Common myeloid progenitor, CD34-positive (primary cell): ENCODE measurements around the gene OSBP2.

Source experiments
- CTCF ChIA-PET: fragments of 350-600 bp; sonication (Branson Sonifier 250); formaldehyde crosslinking; loops from one replicate; lab custom pipeline; 2021; ENCODE audit warnings: antibody characterized with exemption; lab: Charles Lee
- POLR2A ChIA-PET: fragments of 350-600 bp; sonication (Branson Sonifier 250); formaldehyde crosslinking; loops from one replicate; lab custom pipeline; 2021; ENCODE audit warnings: antibody characterized with exemption; lab: Charles Lee
- DNase-seq, 3 donors: peaks; one replicate each; pipeline versions ENCODE4 v3.0.0 to v3.0.0-alpha.2; 2013
- H3K27ac ChIP-seq, 2 experiments: 1 replicate in 1 of 2; 2 replicates in 1 of 2; pipeline ENCODE4 v1.7.0; 2013; ENCODE audit warnings: inconsistent platforms in 2 of 2, low read length in 2 of 2, mild to moderate bottlenecking in 2 of 2, low read depth in 1 of 2, moderate library complexity in 1 of 2; ENCODE audit not compliant: severe bottlenecking in 2 of 2, insufficient read depth in 1 of 2, poor library complexity in 1 of 2
- H3K27me3 ChIP-seq, 5 experiments: replicated peaks in 2 of 5; 1 replicate in 3 of 5; 2 replicates in 2 of 5; pipeline versions ENCODE4 v1.6.1 to v1.7.0; 2013; ENCODE audit warnings: low read length in 4 of 5, mild to moderate bottlenecking in 2 of 5, moderate library complexity in 2 of 5, inconsistent platforms in 1 of 5; ENCODE audit not compliant: insufficient read depth in 5 of 5, control insufficient read depth in 4 of 5
- H3K36me3 ChIP-seq, 4 experiments: 1 replicate in 2 of 4; 2 replicates in 2 of 4; pipeline versions ENCODE4 v1.6.1 to v1.7.0; 2013; ENCODE audit warnings: low read length in 3 of 4, control low read depth in 1 of 4, mild to moderate bottlenecking in 1 of 4; ENCODE audit not compliant: control insufficient read depth in 4 of 4, insufficient read depth in 4 of 4
- H3K4me1 ChIP-seq, 4 experiments: 1 replicate in 3 of 4; 2 replicates in 1 of 4; pipeline versions ENCODE4 v1.6.1 to v1.7.1; 2013; ENCODE audit warnings: low read length in 3 of 4, mild to moderate bottlenecking in 3 of 4, control low read depth in 1 of 4, inconsistent platforms in 1 of 4, moderate library complexity in 1 of 4; ENCODE audit not compliant: control insufficient read depth in 4 of 4, insufficient read depth in 4 of 4; ENCODE audit errors: control extremely low read depth in 1 of 4
- H3K4me3 ChIP-seq, 7 experiments: 1 replicate in 4 of 7; 2 replicates in 3 of 7; pipeline versions ENCODE4 v1.5.1 to v1.7.0; 2013; ENCODE audit warnings: mild to moderate bottlenecking in 7 of 7, low read length in 6 of 7, moderate library complexity in 6 of 7, inconsistent platforms in 2 of 7, low read depth in 2 of 7, control low read depth in 1 of 7; ENCODE audit not compliant: insufficient read depth in 4 of 7, control insufficient read depth in 1 of 7; ENCODE audit errors: extremely low read depth in 1 of 7
- H3K9me3 ChIP-seq, 5 experiments: 1 replicate in 4 of 5; 2 replicates in 1 of 5; pipeline versions ENCODE4 v1.6.1 to v1.7.1; 2013; ENCODE audit warnings: low read length in 4 of 5, mild to moderate bottlenecking in 2 of 5, inconsistent platforms in 1 of 5, low read depth in 1 of 5, moderate library complexity in 1 of 5; ENCODE audit not compliant: control insufficient read depth in 4 of 5, insufficient read depth in 2 of 5; ENCODE audit errors: control extremely low read depth in 1 of 5
- WGBS: methylation state at CpG from one replicate; pipeline ENCODE4 v1.1.5; 2013; ENCODE audit not compliant: insufficient coverage; 5-methylcytosine and 5-hydroxymethylcytosine counted together

OSBP2 gene

GRCh38 chr22:30804626-30805025 lies 110.0 kb downstream of the OSBP2 start:
- POLR2A ChIA-PET, result no interaction called here
- Histone ChIP-seq H3K27ac (no peak overlapping the region), H3K36me3 (no peaks in the 10 kb centered on the region), H3K4me1 (peaks cover 0 to 13% (median 10%) of the 10 kb centered on the region in 4 experiments), H3K27me3 (peaks cover 13 to 45% (median 21%) of the 10 kb centered on the region in 5 experiments), H3K9me3 (no peaks in the 10 kb centered on the region), H3K4me3 (no peak overlapping the region)
- CTCF ChIA-PET, result interaction anchor here (1.0 kb wide), 1 partner anchor 170 kb away, joined by 3 read pairs; no protein-coding TSS in a partner anchor
- 93% methylated on average over 3 of the region's 5 CpGs for WGBS
- no peak for DNase-seq

GRCh38 chr22:30806391-30806861 lies 111.8 kb downstream of the OSBP2 start:
- ChIA-PET POLR2A (no interaction called here), CTCF (interaction anchor here (1.5 kb wide), 1 partner anchor 9 kb away, joined by 4 read pairs; no protein-coding TSS in a partner anchor)
- peak in 2 of 3 donors; percentile 17 to 33 for DNase-seq
- Histone ChIP-seq H3K27ac (no peak overlapping the region), H3K27me3 (peaks cover 8 to 27% (median 12%) of the 10 kb centered on the region in 5 experiments), H3K9me3 (no peaks in the 10 kb centered on the region), H3K4me3 (no peak overlapping the region), H3K36me3 (no peaks in the 10 kb centered on the region), H3K4me1 (peaks cover 0 to 13% (median 10%) of the 10 kb centered on the region in 4 experiments)
- WGBS, result no CpG with 5 or more reads among the region's 3 CpGs

GRCh38 chr22:30809086-30809485 lies 114.4 kb downstream of the OSBP2 start:
- Histone ChIP-seq H3K36me3 (no peaks in the 10 kb centered on the region), H3K9me3 (no peaks in the 10 kb centered on the region), H3K4me3 (no peak overlapping the region), H3K27ac (no peak overlapping the region), H3K4me1 (peaks cover 0 to 6% (median 0%) of the 10 kb centered on the region in 4 experiments), H3K27me3 (peaks cover 0 to 6% (median 3%) of the 10 kb centered on the region in 5 experiments)
- no peak for DNase-seq
- WGBS, result 100% methylated on average over 4 of the region's 4 CpGs
- ChIA-PET CTCF (interaction anchor here (1.6 kb wide), 1 partner anchor 8 kb away, joined by 3 read pairs; no protein-coding TSS in a partner anchor), POLR2A (no interaction called here)

GRCh38 chr22:30810105-30810504 lies 115.4 kb downstream of the OSBP2 start:
- 100% methylated on average over 4 of the region's 4 CpGs for WGBS
- H3K4me1 ChIP-seq, result peaks cover 0 to 6% (median 0%) of the 10 kb centered on the region in 4 experiments
- H3K9me3 ChIP-seq, result no peaks in the 10 kb centered on the region
- ChIA-PET CTCF (interaction anchor here (1.6 kb wide), 1 partner anchor 9 kb away, joined by 3 read pairs; no protein-coding TSS in a partner anchor), POLR2A (no interaction called here)
- DNase-seq, result peak in 2 of 3 donors; percentile 45 to 48
- H3K36me3 ChIP-seq, result no peaks in the 10 kb centered on the region
- H3K27me3 ChIP-seq, result peaks cover 0 to 6% (median 0%) of the 10 kb centered on the region in 5 experiments
- no peak overlapping the region for H3K4me3 ChIP-seq
- H3K27ac ChIP-seq, result no peak overlapping the region

GRCh38 chr22:30813936-30814335 lies 119.3 kb downstream of the OSBP2 start:
- DNase-seq, result no peak
- CTCF ChIA-PET, result interaction anchor here (0.7 to 1.6 kb wide), 4 partner anchors 10 to 78 kb away, joined by 3 to 4 read pairs (median 3); no protein-coding TSS in a partner anchor
- peaks cover 0 to 4% (median 0%) of the 10 kb centered on the region in 5 experiments for H3K27me3 ChIP-seq
- 100% methylated on average over 6 of the region's 7 CpGs for WGBS
- H3K4me3 ChIP-seq, result no peak overlapping the region
- H3K27ac ChIP-seq, result no peak overlapping the region
- H3K36me3 ChIP-seq, result no peaks in the 10 kb centered on the region
- no peaks in the 10 kb centered on the region for H3K9me3 ChIP-seq
- POLR2A ChIA-PET, result interaction anchor here (0.7 kb wide), 1 partner anchor 721 kb away, joined by 7 read pairs; no protein-coding TSS in a partner anchor
- H3K4me1 ChIP-seq, result no peaks in the 10 kb centered on the region

GRCh38 chr22:30816413-30816812 lies 121.7 kb downstream of the OSBP2 start:
- CTCF ChIA-PET, result interaction anchor here (0.6 to 1.6 kb wide), 3 partner anchors 15 to 979 kb away, joined by 3 read pairs; partner anchors contain the start of gene ASCC2
- Histone ChIP-seq H3K36me3 (no peaks in the 10 kb centered on the region), H3K4me1 (no peaks in the 10 kb centered on the region), H3K4me3 (no peak overlapping the region), H3K27ac (no peak overlapping the region), H3K27me3 (peaks cover 0 to 16% (median 8%) of the 10 kb centered on the region in 5 experiments), H3K9me3 (no peaks in the 10 kb centered on the region)
- POLR2A ChIA-PET, result no interaction called here
- DNase-seq, result peak in 1 of 3 donors; percentile 5
- 91% methylated on average over 5 of the region's 8 CpGs for WGBS

- H3K36me3 ChIP-seq, result no peaks in the 10 kb centered on the region
- no peak for DNase-seq
- no peak overlapping the region for H3K27ac ChIP-seq
- WGBS, result 96% methylated on average over 8 of the region's 12 CpGs
- POLR2A ChIA-PET, result interaction anchor here (0.6 kb wide), 1 partner anchor 57 kb away, joined by 4 read pairs; no protein-coding TSS in a partner anchor
- H3K9me3 ChIP-seq, result no peaks in the 10 kb centered on the region
- CTCF ChIA-PET, result interaction anchor here (0.6 to 1.0 kb wide), 2 partner anchors 14 to 83 kb away, joined by 3 read pairs; no protein-coding TSS in a partner anchor
- peaks cover 0 to 13% (median 10%) of the 10 kb centered on the region in 4 experiments for H3K4me1 ChIP-seq
- H3K27me3 ChIP-seq, result peaks cover 6 to 59% (median 22%) of the 10 kb centered on the region in 5 experiments
- no peak overlapping the region for H3K4me3 ChIP-seq
Observed at GRCh38 chr22:30821381-30821780, 126.7 kb downstream of the OSBP2 start.
